GDM1 (cell line): ENCODE results near the gene SLC29A1.
A peak's percentile ranks its signal among the peaks of the same experiment; 100 is the strongest.
"Not testable (repeated sequence)": the region's sequence is repeated elsewhere in the genome, so short reads cannot be mapped to it uniquely, and the experiment has no call there.

ENCODE experiments used
- DNase-seq: peaks from one replicate; lab custom pipeline; 2025; lab: John Stamatoyannopoulos, UW

Gene SLC29A1

GRCh38 chr6:44194326-44194725 is 29.1 kb upstream of the SLC29A1 start:
- DNase-seq = no peak

GRCh38 chr6:44196351-44196750 is 27.0 kb upstream of the SLC29A1 start:
- DNase-seq = not testable (repeated sequence)

GRCh38 chr6:44198684-44199083 is 24.7 kb upstream of the SLC29A1 start:
- no peak for DNase-seq

GRCh38 chr6:44199883-44200282 is 23.5 kb upstream of the SLC29A1 start:
- DNase-seq = no peak

GRCh38 chr6:44201200-44201599 is 22.2 kb upstream of the SLC29A1 start:
- DNase-seq = no peak

GRCh38 chr6:44201638-44202303 is 21.6 kb upstream of the SLC29A1 start:
- no peak for DNase-seq

- DNase-seq = no peak
Measured at GRCh38 chr6:44202332-44202971, 20.9 kb upstream of the SLC29A1 start.

- no peak for DNase-seq
Measured at GRCh38 chr6:44202972-44203750, 20.2 kb upstream of the SLC29A1 start.

- DNase-seq = no peak
Measured at GRCh38 chr6:44203955-44204354, 19.4 kb upstream of the SLC29A1 start.

- no peak for DNase-seq
Measured at GRCh38 chr6:44207966-44208365, 15.4 kb upstream of the SLC29A1 start.

GRCh38 chr6:44211284-44211683 is 12.1 kb upstream of the SLC29A1 start:
- DNase-seq = no peak

- no peak for DNase-seq
Measured at GRCh38 chr6:44214307-44214706, 9.1 kb upstream of the SLC29A1 start.

- no peak for DNase-seq
Measured at GRCh38 chr6:44216677-44217331, 6.6 kb upstream of the SLC29A1 start, which contains the start of gene MYMX. MYMX (plus strand) TSS chr6:44216926; CDS start chr6:44217472, 546 bp downstream.

GRCh38 chr6:44217332-44218143 is 5.9 kb upstream of the SLC29A1 start:
- DNase-seq = no peak

GRCh38 chr6:44219053-44219814 is 4.2 kb upstream of the SLC29A1 start:
- no peak for DNase-seq

- DNase-seq = no peak
Measured at GRCh38 chr6:44219815-44220784, 3.3 kb upstream of the SLC29A1 start.

- no peak for DNase-seq
Measured at GRCh38 chr6:44220913-44221290, 2.5 kb upstream of the SLC29A1 start.

- peak; percentile 62 for DNase-seq
Measured at GRCh38 chr6:44221291-44221960, 2.0 kb upstream of the SLC29A1 start.

- no peak for DNase-seq
Measured at GRCh38 chr6:44221961-44222335, 1.4 kb upstream of the SLC29A1 start.
